GM18870 (cell line): ENCODE measurements around the gene PF4V1.

Experiments
- ATAC-seq: cut with Tn5 transposase; IDR thresholded peaks from one replicate; pipeline ENCODE4 v1.9.1; 2021; ENCODE audit warnings: moderate library complexity; ENCODE audit not compliant: unreplicated experiment

Gene PF4V1

DNA sequence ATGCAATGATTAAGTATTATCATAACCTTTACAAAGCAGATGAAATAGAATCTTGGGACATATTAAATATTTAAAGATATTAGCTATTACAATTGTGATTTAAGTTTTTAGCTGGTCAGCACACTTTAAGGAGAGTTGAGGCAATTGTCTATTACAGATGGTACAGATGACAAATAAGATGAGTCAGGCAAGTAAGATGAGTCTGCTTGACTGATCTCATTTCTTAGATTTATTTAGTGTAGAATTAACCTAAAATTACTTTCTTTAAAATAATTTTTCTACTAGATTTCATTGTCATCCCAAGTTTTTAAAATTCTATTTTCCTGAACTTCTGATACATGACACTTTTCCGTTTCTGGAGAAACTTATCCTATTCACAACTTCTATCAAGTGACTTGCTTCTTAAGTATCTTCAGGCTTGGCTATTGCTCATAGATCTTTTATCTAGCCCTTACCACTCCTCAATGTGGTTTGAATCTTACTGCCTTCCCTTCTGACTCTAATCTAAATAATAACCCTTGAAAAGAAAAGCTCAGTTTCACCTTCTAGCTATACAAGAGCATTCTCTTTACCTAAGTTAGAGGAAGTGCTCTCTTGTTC, 49.0 kb downstream of the PF4V1 start:
- no peak for ATAC-seq

DNA sequence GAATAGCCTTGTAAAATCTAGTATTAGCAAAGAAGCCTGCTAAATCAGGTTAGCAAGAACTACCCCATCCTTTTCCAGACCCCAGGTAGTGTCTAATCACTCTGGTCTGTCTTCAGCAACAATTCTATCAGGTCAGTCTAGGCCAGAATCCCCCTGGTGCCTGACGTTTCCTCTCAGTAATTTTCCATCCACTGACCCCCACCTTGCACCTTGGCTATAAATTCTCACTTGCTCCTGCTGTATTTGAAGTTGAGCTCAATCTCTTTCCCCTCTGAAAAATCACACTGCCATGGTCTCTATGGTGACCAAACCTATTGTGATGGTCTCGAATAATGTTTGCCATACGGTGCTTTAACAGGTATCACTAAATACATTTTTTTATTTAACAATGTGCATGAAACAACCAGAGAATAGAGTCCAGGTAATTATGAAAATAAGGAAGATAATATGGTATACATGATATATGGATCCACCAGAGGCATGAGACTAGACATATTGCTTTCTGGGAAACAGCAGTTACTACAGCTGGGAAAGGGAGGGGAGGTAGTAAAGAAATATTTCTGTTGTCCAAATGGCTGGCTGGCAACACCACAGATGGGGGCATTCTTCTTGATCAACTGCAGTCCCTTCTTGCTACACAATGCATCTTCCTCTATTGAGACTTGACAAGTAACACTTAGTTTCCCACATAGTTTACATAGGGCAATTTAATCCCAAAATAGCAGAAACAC, 49.9 kb downstream of the PF4V1 start:
- no peak for ATAC-seq
